ENCODE data around the gene DDX23.

DDX23 gene

DNA sequence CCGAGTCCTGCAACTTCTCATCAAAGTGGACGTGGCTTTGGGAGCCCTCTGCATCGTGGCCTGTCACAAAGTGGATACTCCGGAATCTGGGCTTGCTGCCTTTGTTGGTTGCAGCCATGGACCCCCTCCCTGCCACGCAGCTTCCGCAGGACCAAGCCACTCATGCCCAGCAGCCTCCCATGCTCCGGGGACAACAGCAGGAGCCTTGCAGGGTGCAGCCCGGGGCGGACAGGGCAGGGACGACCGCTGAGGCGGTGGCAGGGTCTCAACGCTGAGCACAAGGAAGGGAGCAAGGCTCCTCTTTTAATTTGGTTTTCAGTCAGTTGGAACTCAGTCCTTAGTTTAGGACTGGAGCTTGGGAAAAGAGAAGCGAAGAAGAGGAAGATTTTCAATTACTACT, 51.0 kb downstream of the DDX23 start:
- DNase-seq, result no peak

DNA sequence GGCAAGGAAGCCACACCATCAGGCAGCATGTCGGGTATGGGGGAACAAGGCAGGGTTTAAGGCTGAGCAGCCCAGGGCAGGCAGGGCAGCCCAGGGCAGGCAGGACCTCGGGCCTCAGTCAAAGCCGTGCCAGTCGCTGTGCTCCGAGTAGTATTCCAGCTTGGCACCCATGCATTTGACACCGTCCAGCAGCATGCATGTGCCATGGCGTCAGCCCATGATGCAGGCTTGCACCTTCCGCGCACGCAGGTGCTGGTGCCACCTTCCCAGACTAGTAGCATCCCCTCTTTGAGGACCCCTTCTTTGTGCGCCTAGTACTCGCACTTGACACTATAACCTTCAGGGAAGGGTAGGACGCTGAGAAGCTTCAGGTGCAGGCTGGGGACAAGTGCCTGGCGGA, 51.5 kb downstream of the DDX23 start:
- no peak for DNase-seq

DNA sequence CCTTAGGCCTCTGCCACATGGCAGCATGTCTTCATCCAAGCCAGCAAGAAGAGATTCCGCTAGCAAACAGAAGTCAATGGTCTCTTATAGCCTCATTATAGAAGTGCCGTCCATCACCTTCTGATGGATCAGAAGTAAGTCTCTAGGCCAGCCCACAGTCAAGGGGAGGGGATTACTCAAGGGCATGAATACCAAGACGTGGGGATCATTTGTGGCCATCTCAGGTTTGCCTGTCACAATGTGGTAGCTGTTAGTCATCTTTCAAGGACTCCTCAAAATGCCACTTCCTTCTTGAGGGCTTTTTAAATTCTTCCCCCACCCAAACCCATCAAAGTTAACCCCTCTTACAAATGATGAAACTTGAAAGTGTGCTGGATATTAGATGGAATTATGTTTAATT, 55.0 kb downstream of the DDX23 start:
- no peak for DNase-seq

DNA sequence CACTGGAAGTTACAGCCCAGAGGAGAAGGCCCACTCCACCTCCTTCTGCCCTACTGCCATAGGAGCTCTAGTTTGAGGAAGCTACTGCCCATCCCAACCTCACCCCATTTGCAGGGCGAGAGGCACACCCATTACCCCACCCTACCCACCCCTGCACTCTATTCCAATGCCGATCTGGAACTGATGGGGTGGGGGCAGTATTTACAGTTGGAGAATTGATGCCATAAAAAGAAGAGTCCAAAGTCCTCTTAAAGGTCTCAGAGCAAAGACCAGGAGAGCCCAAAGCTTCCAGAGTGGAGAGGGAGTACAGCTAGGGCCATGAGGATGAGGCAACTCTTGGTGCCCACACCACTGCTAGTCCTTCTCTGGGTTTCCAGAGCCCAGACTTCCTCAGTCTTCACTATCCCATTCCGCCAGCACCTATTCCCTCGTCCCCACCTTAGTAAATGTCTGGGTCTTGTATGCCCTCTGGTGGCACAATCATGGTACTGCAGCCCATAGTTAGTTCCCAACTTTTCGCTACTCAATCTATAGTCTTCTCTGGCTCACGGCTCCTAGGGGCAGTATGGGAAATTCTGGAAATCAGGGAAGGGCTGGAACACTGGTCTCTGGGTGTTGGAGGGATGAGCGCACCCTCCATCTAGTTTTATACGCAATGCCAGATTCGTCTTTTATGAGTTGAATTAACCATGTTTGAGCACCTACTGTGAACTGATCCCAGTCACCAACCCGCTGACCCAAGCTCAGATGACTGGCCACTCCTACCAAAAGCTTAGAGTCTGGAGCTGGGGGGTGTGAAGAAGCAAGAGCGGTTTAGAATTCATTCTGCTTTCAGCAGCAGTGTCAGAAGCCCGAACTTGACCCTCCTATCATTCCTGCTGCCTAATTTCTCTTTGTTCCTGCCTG, 56.2 kb downstream of the DDX23 start:
- peak in 41 of 56 donors; percentile 5 to 88 (median 49) for DNase-seq

GRCh38 chr12:48794870-48795269, 57.1 kb downstream of the DDX23 start:
- no peak for DNase-seq

- DNase-seq, result no peak
Observed at GRCh38 chr12:48793696-48794095, 58.3 kb downstream of the DDX23 start.

DNA sequence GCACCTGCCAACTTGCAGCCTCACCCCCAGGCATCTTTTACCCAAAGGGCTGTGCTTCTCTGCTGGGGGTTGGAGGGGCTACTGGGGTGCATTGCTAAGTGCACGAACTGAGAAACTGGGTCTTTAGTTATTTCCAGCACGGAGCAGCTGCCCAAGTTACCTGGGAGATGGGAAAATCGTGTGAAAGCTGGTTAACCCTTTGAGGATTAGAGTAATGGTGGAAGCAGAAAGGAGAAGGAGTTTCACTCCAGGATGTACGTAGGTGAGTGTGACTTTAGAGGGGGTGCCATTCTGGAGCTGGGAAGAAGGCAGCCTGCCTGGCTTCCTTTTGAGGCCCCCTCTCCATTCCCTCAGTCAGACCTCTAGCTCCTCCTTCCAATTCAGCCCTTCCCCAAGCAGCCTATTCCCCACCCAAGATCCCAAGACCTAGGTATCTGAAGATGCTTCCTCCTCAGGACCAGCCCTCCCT, 62.1 kb downstream of the DDX23 start:
- no peak for DNase-seq

DNA sequence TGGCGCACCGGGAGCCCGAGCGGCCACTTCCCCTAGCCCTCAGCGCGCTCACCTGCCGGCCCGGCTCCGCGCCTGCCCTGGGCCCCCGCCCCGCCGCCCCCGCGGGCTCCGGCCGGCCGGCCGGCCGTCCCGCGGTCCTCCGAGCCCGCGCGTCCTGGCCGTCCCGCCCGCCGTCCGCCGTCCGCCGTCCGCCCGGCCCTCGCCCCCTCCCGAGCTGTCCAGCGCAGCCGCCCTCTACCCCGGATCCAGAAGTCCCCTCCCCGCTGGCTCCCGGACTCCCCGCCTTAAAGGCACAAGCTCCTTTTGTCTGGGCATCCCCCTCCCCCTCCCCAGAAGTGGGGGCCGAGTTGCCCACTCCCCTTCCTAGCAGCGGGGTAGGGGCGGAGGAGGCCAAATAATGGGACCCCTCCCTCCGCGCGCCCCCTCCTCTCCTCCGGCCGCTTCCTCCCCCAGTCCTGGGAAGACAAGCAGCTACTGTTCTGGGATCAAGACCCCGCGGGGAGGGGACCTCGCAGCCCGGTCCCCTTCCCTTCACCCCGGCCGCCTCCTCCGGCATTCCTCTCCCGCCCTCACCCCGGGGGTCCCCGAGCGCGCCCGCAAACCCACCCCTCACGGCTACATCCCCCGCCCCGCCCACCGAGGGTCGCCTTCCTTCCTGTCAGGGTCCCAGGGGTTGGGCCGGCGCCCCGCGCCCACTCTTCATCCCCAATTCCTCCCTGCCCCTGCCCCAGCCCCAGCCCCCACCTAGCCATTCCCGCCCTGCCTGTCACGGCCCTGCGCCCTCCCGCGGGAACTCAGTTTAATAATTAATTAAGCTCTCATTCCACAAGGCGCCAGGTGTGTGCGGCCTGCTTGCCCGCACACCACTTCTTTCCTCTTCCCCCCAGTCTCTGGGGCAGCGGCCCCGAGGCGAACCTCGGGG, 62.8 kb downstream of the DDX23 start, which contains the start of gene ADCY6:
Gene ADCY6, minus strand, starts transcription at position 236 of the 922 bp plus-strand sequence. CDS start 5,655 bp downstream, outside the sequence.
- DNase-seq, result peak in 49 of 56 donors; percentile 7 to 84 (median 50)

DNA sequence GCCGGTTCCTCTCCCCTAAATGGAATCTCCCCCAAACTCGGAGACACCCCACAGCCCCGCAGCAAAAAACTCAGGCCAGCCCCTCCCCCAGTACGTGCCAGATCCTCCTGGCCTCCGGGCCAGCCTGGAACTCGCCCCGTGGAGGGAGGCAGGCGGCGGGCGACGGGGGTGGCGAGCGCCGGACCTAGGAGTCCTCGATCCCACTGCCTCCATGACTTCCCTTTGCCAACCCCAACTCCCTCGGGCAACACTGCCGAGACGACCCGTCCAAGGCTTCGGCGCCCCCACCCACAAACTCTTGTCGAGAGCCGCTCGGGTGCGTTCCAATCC, 63.5 kb downstream of the DDX23 start:
- DNase-seq, result peak in 2 of 56 donors; percentile 22 to 33

DNA sequence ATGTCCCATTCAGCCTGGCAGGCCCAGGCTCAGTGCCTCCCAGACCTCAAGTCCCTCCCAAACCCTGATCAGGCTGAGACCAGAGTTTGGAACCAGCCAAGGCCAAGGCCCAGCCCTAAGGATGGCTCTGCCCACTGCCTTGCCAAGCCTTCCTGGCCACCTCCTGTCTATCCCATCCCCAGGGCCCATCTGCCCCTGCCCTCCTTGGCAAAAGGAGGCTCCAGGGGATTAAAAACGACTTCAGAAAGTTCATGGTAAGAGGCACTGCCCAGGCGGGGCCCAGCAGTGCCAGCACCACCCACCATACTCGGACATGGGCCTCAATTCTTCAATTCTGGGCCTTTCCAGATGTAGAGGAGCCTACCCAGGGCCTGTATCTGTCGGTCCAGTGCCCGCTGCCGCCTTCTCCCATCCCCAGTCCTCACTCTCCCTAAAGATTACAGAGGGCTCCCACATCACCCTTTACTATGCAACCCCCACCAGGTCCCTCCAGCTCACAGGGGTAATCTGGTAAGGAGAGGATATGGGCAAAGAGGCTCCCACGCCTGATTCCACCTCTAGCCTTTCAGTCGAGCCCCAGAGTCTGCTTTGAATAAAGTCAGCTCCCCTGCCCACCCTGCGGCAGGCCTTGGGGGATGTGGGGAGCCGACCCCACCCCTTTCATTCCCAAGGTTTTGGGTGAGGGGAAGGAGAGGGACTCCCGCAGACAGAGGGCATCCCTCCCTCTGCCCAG, 64.0 kb downstream of the DDX23 start:
- peak in 1 of 56 donors; percentile 27 for DNase-seq

GRCh38 chr12:48786591-48787544, 65.1 kb downstream of the DDX23 start:
- peak in 1 of 56 donors; percentile 48 for DNase-seq

DNA sequence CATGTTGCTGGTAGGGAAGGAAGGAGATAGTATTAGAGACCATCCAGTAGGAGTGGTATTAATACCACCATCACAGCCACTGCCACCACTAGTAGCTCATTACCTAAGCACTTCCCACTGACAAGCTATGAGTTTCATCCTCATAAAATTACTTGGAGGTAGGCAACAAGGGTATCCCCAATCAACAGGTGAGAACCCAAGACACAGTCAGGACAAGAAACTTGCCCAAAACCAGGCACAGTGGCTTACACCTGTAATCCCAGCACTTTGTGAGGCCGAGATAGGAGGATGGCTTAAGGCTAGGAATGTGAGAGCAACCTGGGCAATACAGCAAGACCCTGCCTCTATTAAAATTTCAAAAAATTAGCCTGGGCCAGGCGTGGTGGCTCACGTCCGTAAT, 68.5 kb downstream of the DDX23 start:
- no peak for DNase-seq

GRCh38 chr12:48782457-48783395, 69.2 kb downstream of the DDX23 start:
- no peak for DNase-seq

GRCh38 chr12:48781750-48782456, 70.1 kb downstream of the DDX23 start:
- DNase-seq, result no peak

DNA sequence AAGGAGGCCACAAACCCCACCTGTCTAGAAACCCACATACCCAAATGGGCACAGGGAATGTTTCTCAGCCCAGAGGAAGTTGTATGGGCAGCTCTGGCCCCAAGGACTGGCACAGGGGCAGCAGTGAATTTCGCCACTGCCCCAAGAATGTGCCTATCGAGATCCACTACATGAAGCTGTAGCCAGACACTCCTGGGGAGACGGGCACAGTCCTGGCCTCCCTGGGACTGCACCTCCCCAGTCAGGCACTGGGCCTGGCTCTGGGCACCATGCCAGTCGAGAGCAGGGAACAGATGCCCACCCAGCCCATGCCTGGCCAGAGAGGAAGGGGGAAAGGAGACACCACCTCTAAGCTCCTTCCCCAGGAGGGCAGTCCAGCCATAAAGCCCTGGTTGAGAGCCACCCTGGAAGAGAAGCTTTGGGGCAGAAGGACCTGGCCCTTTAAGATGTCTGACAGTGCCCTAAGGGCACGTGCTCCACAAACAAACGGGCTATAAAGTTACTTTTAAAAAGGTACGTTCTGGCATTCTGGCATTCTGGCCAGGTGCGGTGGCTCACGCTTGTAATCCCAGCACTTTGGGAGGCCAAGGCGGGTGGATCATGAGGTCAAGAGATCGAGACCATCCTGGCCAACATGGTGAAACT, 71.5 kb downstream of the DDX23 start:
- no peak for DNase-seq

GRCh38 chr12:48779869-48780268, 72.1 kb downstream of the DDX23 start:
- no peak for DNase-seq

Data from amygdala (tissue), 56 donors.